ENCODE measurements around the gene TTLL10. TPM values are rescaled to one million over a fixed set of nuclear protein-coding genes. Genes with fewer than 3 reads are reported as not detected.

The TTLL10 gene
- total RNA-seq, 1 experiment from 2014 or later: 0.29 TPM

GRCh38 chr1:1226566-1227362 lies 53.1 kb downstream of the TTLL10 start:
- TF ChIP-seq, protein P1, sequence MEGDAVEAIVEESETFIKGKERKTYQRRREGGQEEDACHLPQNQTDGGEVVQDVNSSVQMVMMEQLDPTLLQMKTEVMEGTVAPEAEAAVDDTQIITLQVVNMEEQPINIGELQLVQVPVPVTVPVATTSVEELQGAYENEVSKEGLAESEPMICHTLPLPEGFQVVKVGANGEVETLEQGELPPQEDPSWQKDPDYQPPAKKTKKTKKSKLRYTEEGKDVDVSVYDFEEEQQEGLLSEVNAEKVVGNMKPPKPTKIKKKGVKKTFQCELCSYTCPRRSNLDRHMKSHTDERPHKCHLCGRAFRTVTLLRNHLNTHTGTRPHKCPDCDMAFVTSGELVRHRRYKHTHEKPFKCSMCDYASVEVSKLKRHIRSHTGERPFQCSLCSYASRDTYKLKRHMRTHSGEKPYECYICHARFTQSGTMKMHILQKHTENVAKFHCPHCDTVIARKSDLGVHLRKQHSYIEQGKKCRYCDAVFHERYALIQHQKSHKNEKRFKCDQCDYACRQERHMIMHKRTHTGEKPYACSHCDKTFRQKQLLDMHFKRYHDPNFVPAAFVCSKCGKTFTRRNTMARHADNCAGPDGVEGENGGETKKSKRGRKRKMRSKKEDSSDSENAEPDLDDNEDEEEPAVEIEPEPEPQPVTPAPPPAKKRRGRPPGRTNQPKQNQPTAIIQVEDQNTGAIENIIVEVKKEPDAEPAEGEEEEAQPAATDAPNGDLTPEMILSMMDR (IDR thresholded peaks at IDR 0.05; ENCODE audit: insufficient read depth in 1 of 2, low read depth in 1 of 2, low read length in 1 of 2, severe bottlenecking in 1 of 2, unreplicated experiment in 1 of 2): no peak
- peaks cover 3% of the 10 kb centered on the region; the same call in 1 of the 2 replicates for H3K36me3 ChIP-seq (ENCODE audit: control insufficient read depth, insufficient read depth, low read length)

DNA sequence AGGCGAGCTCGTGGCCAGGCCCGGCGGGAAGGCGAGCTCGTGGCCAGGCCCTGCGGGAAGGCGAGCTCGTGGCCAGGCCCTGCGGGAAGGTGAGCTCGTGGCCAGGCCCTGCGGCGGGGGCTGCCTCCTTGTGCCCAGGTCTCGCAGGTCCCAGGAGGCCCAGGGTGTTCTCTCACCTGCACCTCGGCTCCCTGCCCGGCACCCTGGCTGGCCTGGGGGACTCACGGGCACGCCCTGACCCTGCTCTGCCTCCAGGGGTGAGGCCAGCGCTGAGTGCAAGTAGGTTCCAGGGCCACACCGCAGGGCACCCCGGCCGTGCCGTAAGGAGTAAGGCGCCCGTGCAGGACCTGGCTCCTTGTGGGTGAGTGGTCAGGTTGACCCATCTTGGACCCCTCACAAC lies 53.7 kb downstream of the TTLL10 start:
- Histone ChIP-seq H3K27me3 (replicated peaks; ENCODE audit: control insufficient read depth, insufficient read depth, low read length) (no peaks in the 10 kb centered on the region), H3K36me3 (ENCODE audit: control insufficient read depth, insufficient read depth, low read length) (peaks cover 3% of the 10 kb centered on the region; the same call in 1 of the 2 replicates), H3K4me1 (no peaks in the 10 kb centered on the region), H3K4me3 (ENCODE audit: low read depth, low read length) (no peak overlapping the region), H3K9me3 (no peaks in the 10 kb centered on the region)
- no peak overlapping the region for H3K27ac Mint-ChIP-seq (ENCODE audit: unreplicated experiment)
- peaks cover 51% of the 10 kb centered on the region for H3K36me3 Mint-ChIP-seq (ENCODE audit: insufficient read depth, unreplicated experiment)
- H3K4me1 Mint-ChIP-seq (ENCODE audit: low read depth, unreplicated experiment): peaks cover 6% of the 10 kb centered on the region
- DNase-seq: no peak
- no peaks in the 10 kb centered on the region for H3K9me3 Mint-ChIP-seq (ENCODE audit: unreplicated experiment)
- POLR2A ChIA-PET: no interaction called here
- intact Hi-C loops (cut with micrococcal nuclease; ENCODE audit: unreplicated experiment): no loop called here
- TF ChIP-seq, protein P1 (IDR thresholded peaks at IDR 0.05; ENCODE audit: insufficient read depth in 1 of 2, low read depth in 1 of 2, low read length in 1 of 2, severe bottlenecking in 1 of 2, unreplicated experiment in 1 of 2): no peak
- BruUV-seq (replicated peaks): no TSS peak
- CTCF ChIA-PET: no interaction called here
- no peak overlapping the region for H3K4me3 Mint-ChIP-seq (ENCODE audit: unreplicated experiment)
- no peaks in the 10 kb centered on the region for H3K27me3 Mint-ChIP-seq (ENCODE audit: insufficient read depth, unreplicated experiment)

More at GRCh38 chr1:1226566-1227362, 53.1 kb downstream of the TTLL10 start:
- Histone ChIP-seq H3K4me1 (no peaks in the 10 kb centered on the region), H3K9me3 (no peaks in the 10 kb centered on the region), H3K27me3 (replicated peaks; ENCODE audit: control insufficient read depth, insufficient read depth, low read length) (no peaks in the 10 kb centered on the region), H3K4me3 (ENCODE audit: low read depth, low read length) (no peak overlapping the region)
- Mint-ChIP-seq H3K27ac (ENCODE audit: unreplicated experiment) (no peak overlapping the region), H3K36me3 (ENCODE audit: insufficient read depth, unreplicated experiment) (peaks cover 51% of the 10 kb centered on the region), H3K4me1 (ENCODE audit: low read depth, unreplicated experiment) (peaks cover 6% of the 10 kb centered on the region), H3K4me3 (ENCODE audit: unreplicated experiment) (no peak overlapping the region), H3K9me3 (ENCODE audit: unreplicated experiment) (no peaks in the 10 kb centered on the region), H3K27me3 (ENCODE audit: insufficient read depth, unreplicated experiment) (no peaks in the 10 kb centered on the region)
- DNase-seq: no peak
- ChIA-PET POLR2A (no interaction called here), CTCF (no interaction called here)
- BruUV-seq (replicated peaks): no TSS peak
- intact Hi-C loops (cut with micrococcal nuclease; ENCODE audit: unreplicated experiment): no loop called here

GRCh38 chr1:1228187-1228586 lies 54.5 kb downstream of the TTLL10 start:
- Histone ChIP-seq H3K4me1 (peaks cover 6% of the 10 kb centered on the region), H3K4me3 (ENCODE audit: low read depth, low read length) (no peak overlapping the region), H3K36me3 (ENCODE audit: control insufficient read depth, insufficient read depth, low read length) (peaks cover 2% of the 10 kb centered on the region; the same call in 1 of the 2 replicates), H3K27me3 (replicated peaks; ENCODE audit: control insufficient read depth, insufficient read depth, low read length) (no peaks in the 10 kb centered on the region), H3K9me3 (no peaks in the 10 kb centered on the region)
- POLR2A ChIA-PET: no interaction called here
- Mint-ChIP-seq H3K27me3 (ENCODE audit: insufficient read depth, unreplicated experiment) (no peaks in the 10 kb centered on the region), H3K4me3 (ENCODE audit: unreplicated experiment) (no peak overlapping the region), H3K4me1 (ENCODE audit: low read depth, unreplicated experiment) (peaks cover 6% of the 10 kb centered on the region), H3K36me3 (ENCODE audit: insufficient read depth, unreplicated experiment) (peaks cover 46% of the 10 kb centered on the region), H3K27ac (ENCODE audit: unreplicated experiment) (no peak overlapping the region), H3K9me3 (ENCODE audit: unreplicated experiment) (no peaks in the 10 kb centered on the region)
- no peak for DNase-seq
- intact Hi-C loops (cut with micrococcal nuclease; ENCODE audit: unreplicated experiment): no loop called here
- CTCF ChIA-PET: no interaction called here
- no TSS peak for BruUV-seq (replicated peaks)
- TF ChIP-seq, protein P1 (IDR thresholded peaks at IDR 0.05; ENCODE audit: insufficient read depth in 1 of 2, low read depth in 1 of 2, low read length in 1 of 2, severe bottlenecking in 1 of 2, unreplicated experiment in 1 of 2): no peak

Data from Caco-2 (cell line).